NCI-H2227 treated with DMSO at 0.1 percent for 48 hours (cell line): ENCODE measurements around the gene CDKN3.
"Not testable (repeated sequence)": the region's sequence is repeated elsewhere in the genome, so short reads cannot be mapped to it uniquely, and the experiment has no call there.

Experiments used
- DNase-seq: peaks from one replicate; lab custom pipeline; 2025; lab: John Stamatoyannopoulos, UW

Gene CDKN3

DNA sequence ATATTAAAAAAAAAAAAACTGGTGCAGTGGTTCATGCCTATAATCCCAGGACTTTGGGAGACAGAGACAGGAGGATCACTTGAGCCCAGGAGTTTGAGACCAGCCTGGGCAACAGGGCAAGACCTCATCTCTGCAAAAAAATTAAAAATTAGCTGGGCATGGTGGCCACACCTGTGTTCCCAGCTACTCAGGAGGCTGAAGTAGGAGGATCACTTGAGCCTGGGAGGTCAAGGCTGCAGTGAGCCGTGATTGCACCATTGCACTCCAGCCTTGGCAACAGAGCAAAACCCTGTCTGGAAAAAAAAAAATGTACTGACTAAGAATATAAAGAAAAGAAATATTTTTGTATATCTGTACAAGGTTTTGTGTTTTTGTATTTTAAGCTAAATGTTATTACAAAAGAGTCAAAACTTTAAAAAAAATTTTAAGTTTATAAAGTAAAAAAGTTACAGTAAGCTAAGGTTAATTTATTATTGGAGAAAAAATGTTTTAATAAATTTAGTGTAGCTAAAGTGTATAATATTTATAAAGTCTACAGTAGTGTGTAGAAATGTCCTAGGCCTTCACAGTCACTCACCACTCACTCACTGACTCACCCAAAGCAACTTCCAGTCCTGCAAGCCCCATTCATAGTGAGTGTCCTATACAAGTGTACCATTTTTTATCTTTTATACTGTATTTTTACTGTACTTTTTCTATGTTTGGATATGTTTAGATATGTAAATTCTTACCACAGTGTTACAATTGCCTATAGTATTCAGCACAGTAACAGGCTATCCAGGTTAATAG is 60.2 kb downstream of the CDKN3 start:
- not testable (repeated sequence) for DNase-seq

DNA sequence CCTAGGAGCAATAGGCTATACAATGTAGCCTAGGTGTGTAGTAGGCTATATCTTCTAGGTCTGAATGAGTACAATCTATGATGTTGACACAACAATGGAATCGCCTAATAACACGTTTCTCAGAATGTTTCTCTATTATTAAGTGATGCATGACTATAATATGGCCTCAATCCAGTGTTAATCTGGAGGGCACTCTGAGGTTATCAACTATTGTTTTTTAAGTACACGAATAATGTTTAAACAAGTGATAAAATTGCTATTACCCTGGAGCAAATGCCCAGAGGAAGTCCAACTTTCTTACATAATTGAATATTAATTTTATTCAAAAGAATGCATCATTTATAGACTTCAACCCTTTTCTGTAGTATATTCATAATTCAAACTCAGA is 60.8 kb downstream of the CDKN3 start:
- DNase-seq, result no peak

GRCh38 chr14:54458536-54458935 is 61.7 kb downstream of the CDKN3 start:
- DNase-seq, result not testable (repeated sequence)

- DNase-seq, result no peak
These were observed 62.3 kb downstream of the CDKN3 start for GRCh38 chr14:54459106-54459505.

- DNase-seq, result no peak
These were observed 65.2 kb downstream of the CDKN3 start for GRCh38 chr14:54462048-54462447.

GRCh38 chr14:54465654-54466053 is 68.8 kb downstream of the CDKN3 start:
- peak; percentile 46 for DNase-seq

DNA sequence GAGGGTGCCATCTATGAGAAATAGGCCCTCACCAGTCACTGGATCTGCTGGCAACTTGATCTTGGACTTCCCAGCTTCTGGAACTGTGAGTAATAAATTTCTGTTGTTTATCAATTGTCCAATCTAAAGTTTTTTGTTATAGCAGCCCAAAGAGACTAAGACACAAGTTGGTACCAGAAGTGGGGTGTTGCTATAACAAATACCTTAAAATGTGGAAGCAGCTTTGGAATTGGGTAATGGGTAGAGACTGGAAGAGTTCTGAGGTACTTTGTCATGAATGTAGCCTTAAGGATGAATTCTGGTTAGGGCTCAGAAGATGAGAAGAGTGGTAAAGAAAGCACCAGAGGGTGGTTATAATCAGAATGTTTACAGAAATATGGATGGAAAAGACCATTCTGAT is 70.5 kb downstream of the CDKN3 start:
- DNase-seq, result no peak
